Middle frontal gyrus (tissue), 1 donor: ENCODE measurements around the gene SPANXN2.
"Not testable (repeated sequence)": the region's sequence is repeated elsewhere in the genome, so short reads cannot be mapped to it uniquely, and the experiment has no call there.

ENCODE experiments used
- DNase-seq: peaks from one replicate; pipeline ENCODE4 v3.0.0-alpha.2; 2015; ENCODE audit warnings: low spot score; ENCODE audit errors: extremely low spot score

The SPANXN2 gene

GRCh38 chrX:143720652-143721051 is at the start of gene SPANXN2:
SPANXN2 (minus strand) TSS chrX:143720752; CDS start chrX:143720668, 84 bp downstream.
- not testable (repeated sequence) for DNase-seq

GRCh38 chrX:143768976-143769375 is 48.4 kb upstream of the SPANXN2 start:
- DNase-seq = no peak

- DNase-seq = not testable (repeated sequence)
Observed at GRCh38 chrX:143767789-143768188, 47.2 kb upstream of the SPANXN2 start.

- DNase-seq = no peak
Observed at GRCh38 chrX:143757887-143758286, 37.3 kb upstream of the SPANXN2 start.

- DNase-seq = no peak
Observed at GRCh38 chrX:143757375-143757774, 36.8 kb upstream of the SPANXN2 start.

GRCh38 chrX:143754183-143754582 is 33.6 kb upstream of the SPANXN2 start:
- DNase-seq = no peak

GRCh38 chrX:143733866-143734265 is 13.3 kb upstream of the SPANXN2 start:
- DNase-seq = no peak

- DNase-seq = no peak
Observed at GRCh38 chrX:143726296-143726695, 5.7 kb upstream of the SPANXN2 start.

- DNase-seq = no peak
Observed at GRCh38 chrX:143701460-143701859, 19.1 kb downstream of the SPANXN2 start.

- no peak for DNase-seq
Observed at GRCh38 chrX:143694885-143695284, 25.7 kb downstream of the SPANXN2 start.

GRCh38 chrX:143683486-143683885 is 37.1 kb downstream of the SPANXN2 start:
- no peak for DNase-seq

GRCh38 chrX:143674926-143675325 is 45.6 kb downstream of the SPANXN2 start:
- DNase-seq = no peak

- DNase-seq = no peak
Observed at GRCh38 chrX:143669395-143669794, 51.2 kb downstream of the SPANXN2 start.

GRCh38 chrX:143664302-143664701 is 56.2 kb downstream of the SPANXN2 start:
- DNase-seq = no peak

GRCh38 chrX:143663755-143664154 is 56.8 kb downstream of the SPANXN2 start:
- DNase-seq = no peak
